HG02884 (cell line): Measurements from ENCODE around the gene NSD1.
A peak's percentile ranks its signal among the peaks of the same experiment; 100 is the strongest.

Source experiments
- ATAC-seq: cut with Tn5 transposase; IDR thresholded peaks from one replicate; pipeline ENCODE4 v1.9.1; 2021; ENCODE audit warnings: mild to moderate bottlenecking, moderate library complexity; ENCODE audit not compliant: unreplicated experiment

The NSD1 gene

GRCh38 chr5:177275883-177276282 is 142.3 kb downstream of the NSD1 start:
- ATAC-seq, result no peak

GRCh38 chr5:177276886-177277285 is 143.3 kb downstream of the NSD1 start:
- no peak for ATAC-seq

- ATAC-seq, result no peak
Measured at GRCh38 chr5:177288191-177288590, 154.6 kb downstream of the NSD1 start.

DNA sequence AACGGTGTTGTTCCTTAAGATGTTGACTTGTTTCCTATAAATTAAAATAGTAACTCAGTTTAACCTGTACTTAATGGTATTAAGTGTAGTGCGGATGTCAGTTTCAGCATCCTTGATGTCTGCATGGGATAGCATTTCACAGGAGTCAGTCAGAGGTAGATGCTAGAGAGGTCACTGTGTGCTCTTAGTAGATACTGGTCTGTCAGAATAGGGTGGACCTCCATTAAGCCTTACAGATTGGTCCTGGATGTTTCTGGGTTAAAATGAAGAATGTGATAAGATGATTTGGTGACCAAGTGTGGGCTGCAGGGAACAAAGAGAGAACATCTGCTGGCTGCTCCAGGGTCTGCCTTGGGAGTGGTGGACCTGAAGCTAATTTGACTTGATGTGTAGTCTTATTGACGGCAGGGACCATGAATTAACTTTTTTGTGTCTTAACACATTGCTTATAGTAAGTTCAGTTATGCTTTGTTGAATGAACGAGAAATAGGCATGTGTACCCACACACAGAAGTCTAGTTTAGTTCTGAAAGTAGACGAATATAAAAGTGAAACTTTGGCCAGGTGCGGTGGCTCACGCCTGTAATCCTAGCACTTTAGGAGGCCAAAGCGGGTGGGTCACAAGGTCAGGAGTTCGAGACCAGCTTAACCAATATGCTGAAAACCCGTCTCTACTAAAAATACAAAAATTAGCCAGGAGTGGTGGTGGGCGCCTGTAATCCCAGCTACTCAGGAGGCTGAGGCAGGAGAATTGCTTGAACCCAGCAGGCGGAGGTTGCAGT is 157.4 kb downstream of the NSD1 start:
- no peak for ATAC-seq

GRCh38 chr5:177291735-177292134 is 158.2 kb downstream of the NSD1 start:
- no peak for ATAC-seq

DNA sequence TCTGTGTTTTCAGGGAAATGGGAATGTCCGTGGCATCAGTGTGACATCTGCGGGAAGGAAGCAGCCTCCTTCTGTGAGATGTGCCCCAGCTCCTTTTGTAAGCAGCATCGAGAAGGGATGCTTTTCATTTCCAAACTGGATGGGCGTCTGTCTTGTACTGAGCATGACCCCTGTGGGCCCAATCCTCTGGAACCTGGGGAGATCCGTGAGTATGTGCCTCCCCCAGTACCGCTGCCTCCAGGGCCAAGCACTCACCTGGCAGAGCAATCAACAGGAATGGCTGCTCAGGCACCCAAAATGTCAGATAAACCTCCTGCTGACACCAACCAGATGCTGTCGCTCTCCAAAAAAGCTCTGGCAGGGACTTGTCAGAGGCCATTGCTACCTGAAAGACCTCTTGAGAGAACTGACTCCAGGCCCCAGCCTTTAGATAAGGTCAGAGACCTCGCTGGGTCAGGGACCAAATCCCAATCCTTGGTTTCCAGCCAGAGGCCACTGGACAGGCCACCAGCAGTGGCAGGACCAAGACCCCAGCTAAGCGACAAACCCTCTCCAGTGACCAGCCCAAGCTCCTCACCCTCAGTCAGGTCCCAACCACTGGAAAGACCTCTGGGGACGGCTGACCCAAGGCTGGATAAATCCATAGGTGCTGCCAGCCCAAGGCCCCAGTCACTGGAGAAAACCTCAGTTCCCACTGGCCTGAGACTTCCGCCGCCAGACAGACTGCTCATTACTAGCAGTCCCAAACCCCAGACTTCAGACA is 160.4 kb downstream of the NSD1 start:
- ATAC-seq, result no peak

DNA sequence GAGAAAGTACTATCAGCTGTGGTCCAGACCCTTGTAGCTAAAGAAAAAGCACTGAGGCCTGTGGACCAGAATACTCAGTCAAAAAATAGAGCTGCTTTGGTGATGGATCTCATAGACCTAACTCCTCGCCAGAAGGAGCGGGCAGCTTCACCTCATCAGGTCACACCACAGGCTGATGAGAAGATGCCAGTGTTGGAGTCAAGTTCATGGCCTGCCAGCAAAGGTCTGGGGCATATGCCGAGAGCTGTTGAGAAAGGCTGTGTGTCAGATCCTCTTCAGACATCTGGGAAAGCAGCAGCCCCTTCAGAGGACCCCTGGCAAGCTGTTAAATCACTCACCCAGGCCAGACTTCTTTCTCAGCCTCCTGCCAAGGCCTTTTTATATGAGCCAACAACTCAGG is 161.1 kb downstream of the NSD1 start:
- ATAC-seq, result no peak

DNA sequence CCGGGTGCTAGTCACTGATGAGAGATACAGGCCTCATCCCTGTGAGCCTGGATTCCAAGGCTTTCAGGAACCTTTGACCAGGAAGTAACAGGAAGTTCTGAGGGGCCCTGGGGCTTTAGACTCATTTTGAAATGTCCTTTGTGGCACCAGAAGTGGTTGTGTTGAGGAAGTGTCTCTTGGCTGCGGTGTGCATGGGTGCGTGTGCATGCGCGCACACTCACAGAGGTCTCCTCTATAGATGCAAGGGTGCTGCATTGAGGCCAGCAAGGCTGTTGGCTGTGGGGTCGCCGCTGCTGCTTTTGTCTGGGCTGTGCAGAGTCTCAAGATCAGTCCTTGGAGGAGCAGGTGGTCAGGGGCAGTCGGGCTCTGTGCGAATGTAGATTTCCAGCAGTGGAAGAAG is 162.4 kb downstream of the NSD1 start:
- no peak for ATAC-seq

DNA sequence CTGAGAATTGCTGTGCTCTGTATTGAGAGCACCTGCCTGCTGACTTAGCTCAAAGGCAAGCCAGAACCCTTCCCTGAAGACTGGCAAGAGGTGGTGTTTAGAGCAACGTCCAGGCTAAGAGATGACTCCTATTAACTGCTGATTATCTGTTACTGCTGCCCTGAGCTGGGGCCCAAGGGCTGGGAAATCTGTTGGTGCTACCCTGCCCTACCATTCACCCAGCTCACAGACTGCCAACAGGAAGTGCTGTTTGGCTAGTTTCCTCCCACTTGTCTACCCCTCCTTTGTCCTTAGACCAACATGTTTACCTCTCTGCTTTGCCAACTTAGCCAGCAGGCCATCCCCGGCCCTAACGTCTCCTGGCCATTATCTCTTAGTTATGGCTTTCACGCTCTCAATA is 163.0 kb downstream of the NSD1 start:
- ATAC-seq, result no peak

DNA sequence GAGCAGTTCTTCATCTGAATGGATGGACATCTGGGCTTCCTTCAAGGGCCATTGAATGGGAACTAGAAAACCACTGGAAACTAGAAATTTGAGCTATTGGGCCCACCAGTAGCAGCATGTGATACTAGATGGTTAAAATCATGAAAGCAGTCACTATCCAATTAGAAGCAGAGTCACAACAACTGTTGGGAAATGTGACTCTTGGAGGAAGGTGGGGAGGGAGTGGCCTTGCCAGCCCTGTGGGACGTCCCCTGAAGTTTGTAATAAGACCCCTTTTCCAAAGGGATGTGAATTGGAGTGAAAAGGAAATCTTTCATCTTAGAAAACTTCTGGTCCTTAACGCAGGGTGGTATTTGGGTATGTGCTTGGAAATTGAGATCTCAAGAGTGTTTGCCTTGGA is 164.3 kb downstream of the NSD1 start:
- no peak for ATAC-seq

- no peak for ATAC-seq
Measured at GRCh38 chr5:177299697-177300096, 166.1 kb downstream of the NSD1 start.

DNA sequence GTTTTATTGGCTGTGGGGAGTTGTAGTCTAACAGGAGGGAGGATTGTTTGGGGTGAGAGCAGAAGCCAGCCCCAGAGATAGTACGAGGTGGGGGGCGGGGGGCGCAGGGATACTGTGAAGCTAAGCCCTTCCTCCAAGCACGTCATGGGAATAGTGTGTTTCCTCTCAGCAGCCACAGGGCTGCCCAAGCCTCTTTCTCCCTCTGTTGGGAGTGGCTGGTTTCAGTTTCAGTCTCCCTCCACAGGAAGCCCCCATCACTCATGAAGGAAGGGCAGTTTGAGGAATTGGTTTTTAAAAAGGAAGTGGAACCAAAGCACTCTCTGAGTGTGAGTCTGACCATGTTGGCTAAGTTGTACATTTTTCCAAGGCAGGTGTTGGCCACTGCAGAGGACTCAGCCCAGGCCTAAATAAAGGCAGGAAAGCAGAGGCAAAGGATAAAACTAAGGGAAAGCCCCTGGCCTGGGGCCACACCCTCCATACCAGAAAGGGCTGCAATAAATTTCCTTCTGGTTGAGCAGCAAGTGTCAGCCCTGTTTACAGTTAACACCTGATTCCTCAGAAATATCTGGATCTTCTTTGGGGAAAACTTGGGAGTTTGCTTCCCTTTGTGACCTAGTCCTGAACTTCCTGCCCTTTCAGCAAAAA is 166.8 kb downstream of the NSD1 start:
- peak; percentile 43 for ATAC-seq

DNA sequence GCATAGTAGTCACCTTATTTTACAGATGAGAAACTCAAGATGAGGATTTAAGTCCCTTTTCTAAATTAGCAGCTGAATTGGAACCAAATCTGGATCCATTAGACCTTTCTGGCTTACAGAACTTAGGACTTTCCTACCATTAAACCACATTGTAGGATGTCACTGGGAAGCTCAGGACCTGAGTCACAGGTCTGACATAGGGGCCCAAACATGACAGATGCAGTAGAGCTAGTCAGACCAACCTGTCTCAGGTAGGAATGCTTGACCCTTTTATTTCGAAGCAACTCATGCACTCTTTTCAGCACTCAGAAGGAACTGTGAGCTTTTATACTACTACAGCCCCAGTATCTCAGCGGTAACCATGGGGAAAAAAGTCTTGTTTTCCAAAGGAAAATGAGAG is 167.4 kb downstream of the NSD1 start:
- no peak for ATAC-seq

DNA sequence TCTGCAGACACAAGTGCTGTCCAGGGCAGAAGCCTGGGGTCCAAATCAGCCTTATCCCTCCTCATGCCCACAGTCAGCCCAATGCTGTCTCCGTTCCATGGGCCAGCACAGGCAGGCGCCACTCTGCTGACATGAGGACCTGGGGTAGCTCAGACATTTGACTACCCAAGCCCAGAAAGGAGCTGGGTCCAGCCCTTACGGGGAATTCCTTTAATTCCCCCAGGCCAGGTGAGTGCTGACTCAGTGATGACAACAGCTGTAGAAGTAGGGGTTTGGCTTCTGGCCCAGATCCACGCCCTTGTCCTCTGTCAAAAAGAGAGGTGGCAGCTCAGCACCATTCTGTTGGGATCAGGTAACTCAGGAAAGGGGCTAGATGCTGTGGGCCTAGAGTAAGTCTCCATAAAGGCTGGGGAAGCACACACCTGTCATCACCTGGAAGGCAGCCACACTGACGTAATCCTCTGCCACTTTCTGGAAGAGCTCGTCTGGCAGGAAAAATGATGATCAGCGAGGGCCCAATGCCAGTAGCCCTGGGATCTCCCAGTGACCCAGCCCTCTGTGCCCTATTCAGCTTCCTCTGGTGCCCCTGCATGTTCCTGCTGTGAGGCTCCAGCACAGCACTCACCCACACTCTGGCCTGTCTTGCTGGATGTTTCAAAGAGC is 168.1 kb downstream of the NSD1 start:
- ATAC-seq, result no peak

DNA sequence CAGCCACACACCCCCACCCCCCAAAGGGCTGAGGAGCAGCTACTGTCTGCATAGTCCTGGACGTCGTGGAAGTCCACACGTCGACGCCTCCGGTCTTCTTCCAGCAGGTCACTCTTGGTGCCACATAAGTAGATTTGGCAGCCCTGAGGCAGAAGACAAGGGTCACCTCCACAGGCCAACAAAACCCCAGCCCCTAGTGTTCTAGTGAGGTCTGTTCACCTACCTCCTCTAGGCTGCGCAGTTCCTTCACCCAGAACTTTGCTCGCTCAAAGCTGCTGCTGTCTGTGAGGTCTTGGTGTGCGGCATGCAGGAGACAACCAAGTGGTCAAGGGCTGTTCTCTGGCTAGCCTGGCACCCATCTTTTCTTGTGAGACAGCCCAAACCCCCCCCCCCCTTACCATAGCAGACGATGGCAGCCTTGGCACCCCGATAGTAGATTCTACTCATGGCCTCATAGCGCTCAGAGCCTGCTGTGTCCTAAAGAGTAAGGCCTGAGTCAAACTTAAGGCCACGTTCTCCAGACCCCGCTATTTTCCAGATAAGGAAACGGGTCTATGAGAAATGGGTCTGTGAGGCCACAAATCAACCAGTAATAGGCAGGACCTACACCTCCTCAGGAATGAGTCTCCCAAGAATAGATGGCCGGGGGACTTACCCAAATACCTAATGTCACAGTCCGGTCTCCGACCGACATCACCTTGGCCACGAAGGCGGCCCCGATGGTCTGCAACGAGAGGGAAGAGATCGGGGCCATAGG is 169.0 kb downstream of the NSD1 start:
- ATAC-seq, result no peak

DNA sequence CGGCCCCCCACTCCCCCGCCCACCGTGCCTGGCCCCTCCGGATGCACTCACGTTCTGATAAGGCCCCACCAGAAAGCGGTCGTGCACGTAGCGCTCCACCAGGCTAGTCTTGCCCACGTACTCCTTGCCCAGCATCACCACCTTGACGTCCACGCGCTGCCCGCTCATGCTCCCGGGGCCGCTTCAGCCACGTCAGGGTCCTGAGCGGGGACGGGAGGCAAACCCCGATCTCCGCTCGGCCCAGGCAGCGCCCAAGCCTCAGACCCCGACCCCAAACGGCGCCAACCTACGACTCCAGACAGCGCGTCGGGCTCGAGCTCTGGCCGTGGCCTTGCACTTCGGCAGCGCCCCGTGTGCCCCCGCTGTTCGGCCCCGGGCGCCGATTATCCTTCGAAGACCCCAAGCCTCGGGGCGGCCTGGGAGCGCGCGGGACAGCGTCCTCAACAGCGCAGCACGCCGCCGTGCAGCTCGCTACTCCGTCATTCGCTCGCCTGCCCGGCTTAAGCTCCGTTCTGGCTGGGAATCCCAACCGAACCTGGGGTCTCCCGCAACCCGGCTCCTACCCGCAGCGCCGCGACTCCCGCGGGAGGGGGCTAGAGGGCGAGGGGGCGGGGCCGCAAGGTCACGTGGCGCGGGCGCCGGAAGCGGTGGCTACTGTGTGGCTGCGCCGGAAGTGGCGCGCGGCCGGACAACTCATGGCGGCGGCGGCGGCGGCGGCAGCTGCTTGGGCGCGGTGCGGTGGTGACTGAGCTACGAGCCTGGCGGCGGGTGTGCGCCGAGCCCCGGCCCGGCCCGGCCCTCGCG is 169.8 kb downstream of the NSD1 start, which contains the start of the genes PRELID1 and RAB24:
PRELID1 (plus strand) TSS at position 679 of the 804 bp plus-strand sequence. CDS start 187 bp downstream, outside the sequence.
RAB24 (minus strand) TSS at position 599 of the 804 bp plus-strand sequence; CDS start at position 168, 431 bp downstream.
- ATAC-seq, result peak; percentile 55

DNA sequence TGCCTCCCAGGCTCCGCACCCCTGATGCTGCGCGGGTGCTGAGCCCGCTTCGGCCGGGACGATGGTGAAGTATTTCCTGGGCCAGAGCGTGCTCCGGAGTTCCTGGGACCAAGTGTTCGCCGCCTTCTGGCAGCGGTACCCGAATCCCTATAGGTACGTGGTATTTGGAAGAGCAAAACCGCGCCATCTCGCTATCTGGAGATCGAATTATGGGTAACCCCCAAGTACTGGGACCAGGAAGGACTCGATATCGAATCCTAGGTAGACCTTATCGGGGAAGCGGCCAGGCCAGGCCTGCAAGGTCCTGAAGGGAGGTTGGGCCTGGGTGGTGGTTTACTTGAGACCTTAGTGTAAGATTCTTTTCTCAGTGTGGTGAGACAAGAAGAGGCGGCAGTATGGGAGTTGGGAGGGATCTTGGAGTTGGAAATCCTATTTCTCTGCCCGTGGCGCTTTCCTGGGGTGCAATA is 170.4 kb downstream of the NSD1 start:
- no peak for ATAC-seq

DNA sequence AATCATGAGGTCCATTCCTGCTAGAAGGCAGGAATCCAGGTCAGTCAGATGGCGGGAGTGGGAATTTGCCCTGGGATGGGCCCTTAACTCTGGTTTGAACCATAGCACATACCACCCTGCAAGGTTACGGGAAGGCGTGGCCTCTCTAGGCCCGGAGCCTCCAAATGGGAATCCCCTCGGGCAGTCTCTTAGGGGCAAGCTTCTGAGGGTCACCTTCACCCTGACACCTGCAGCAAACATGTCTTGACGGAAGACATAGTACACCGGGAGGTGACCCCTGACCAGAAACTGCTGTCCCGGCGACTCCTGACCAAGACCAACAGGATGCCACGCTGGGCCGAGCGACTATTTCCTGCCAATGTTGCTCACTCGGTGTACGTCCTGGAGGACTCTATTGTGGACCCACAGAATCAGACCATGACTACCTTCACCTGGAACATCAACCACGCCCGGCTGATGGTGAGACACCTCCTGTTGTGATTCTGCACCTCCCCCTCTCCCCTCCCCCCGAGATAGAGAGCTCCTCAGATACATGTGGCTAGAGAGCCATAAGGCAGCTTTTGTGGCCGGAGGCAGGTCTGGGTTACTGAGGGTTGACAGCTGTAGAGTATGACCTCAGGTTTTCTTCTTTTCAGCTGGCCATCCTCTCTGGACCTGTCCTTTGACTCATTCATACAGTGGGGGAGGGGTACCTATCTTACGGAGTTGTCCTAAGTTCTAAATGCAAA is 171.0 kb downstream of the NSD1 start:
- no peak for ATAC-seq
